B cell (primary cell): ENCODE results near the gene TEX35.
"Not testable (repeated sequence)": the region's sequence is repeated elsewhere in the genome, so short reads cannot be mapped to it uniquely, and the experiment has no call there.

Source experiments
- EZH2 ChIP-seq: IDR thresholded peaks from 2 replicates; pipeline ENCODE4 v1.6.1; 2012; ENCODE audit warnings: borderline replicate concordance, low read depth, mild to moderate bottlenecking, moderate library complexity, low read length; ENCODE audit not compliant: insufficient read depth, poor library complexity, severe bottlenecking
- TF ChIP-seq, protein P1 (sequence below): fragments of 200-600 bp; IDR thresholded peaks from one replicate; pipeline ENCODE4 v1.8.0; 2022; ENCODE audit warnings: antibody characterized with exemption, mild to moderate bottlenecking

- TF ChIP-seq, protein P1, sequence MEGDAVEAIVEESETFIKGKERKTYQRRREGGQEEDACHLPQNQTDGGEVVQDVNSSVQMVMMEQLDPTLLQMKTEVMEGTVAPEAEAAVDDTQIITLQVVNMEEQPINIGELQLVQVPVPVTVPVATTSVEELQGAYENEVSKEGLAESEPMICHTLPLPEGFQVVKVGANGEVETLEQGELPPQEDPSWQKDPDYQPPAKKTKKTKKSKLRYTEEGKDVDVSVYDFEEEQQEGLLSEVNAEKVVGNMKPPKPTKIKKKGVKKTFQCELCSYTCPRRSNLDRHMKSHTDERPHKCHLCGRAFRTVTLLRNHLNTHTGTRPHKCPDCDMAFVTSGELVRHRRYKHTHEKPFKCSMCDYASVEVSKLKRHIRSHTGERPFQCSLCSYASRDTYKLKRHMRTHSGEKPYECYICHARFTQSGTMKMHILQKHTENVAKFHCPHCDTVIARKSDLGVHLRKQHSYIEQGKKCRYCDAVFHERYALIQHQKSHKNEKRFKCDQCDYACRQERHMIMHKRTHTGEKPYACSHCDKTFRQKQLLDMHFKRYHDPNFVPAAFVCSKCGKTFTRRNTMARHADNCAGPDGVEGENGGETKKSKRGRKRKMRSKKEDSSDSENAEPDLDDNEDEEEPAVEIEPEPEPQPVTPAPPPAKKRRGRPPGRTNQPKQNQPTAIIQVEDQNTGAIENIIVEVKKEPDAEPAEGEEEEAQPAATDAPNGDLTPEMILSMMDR, result not testable (repeated sequence)
- not testable (repeated sequence) for TF ChIP-seq EZH2
Measured at GRCh38 chr1:178554351-178554750, 41.4 kb downstream of the TEX35 start.
